ENCODE data around the gene PDCD6IP.
A peak's percentile ranks its signal among the peaks of the same experiment; 100 is the strongest.
"Not testable (repeated sequence)": the region's sequence is repeated elsewhere in the genome, so short reads cannot be mapped to it uniquely, and the experiment has no call there.

The PDCD6IP gene

GRCh38 chr3:33848624-33849347 is 50.4 kb downstream of the PDCD6IP start:
- no peak for DNase-seq (ENCODE audit: low spot score)

GRCh38 chr3:33850599-33850998 is 52.2 kb downstream of the PDCD6IP start:
- not testable (repeated sequence) for DNase-seq (ENCODE audit: low spot score)

GRCh38 chr3:33855407-33855806 is 57.0 kb downstream of the PDCD6IP start:
- DNase-seq (ENCODE audit: low spot score), result not testable (repeated sequence)

GRCh38 chr3:33855884-33856546 is 57.6 kb downstream of the PDCD6IP start:
- DNase-seq (ENCODE audit: low spot score), result no peak

- not testable (repeated sequence) for DNase-seq (ENCODE audit: low spot score)
These were observed 59.3 kb downstream of the PDCD6IP start for GRCh38 chr3:33857701-33858100.

- no peak for DNase-seq (ENCODE audit: low spot score)
These were observed 59.7 kb downstream of the PDCD6IP start for GRCh38 chr3:33858131-33858530.

GRCh38 chr3:33860373-33861050 is 62.1 kb downstream of the PDCD6IP start:
- no peak for DNase-seq (ENCODE audit: low spot score)

GRCh38 chr3:33865133-33865532 is 66.7 kb downstream of the PDCD6IP start:
- no peak for DNase-seq (ENCODE audit: low spot score)

GRCh38 chr3:33868309-33868708 is 69.9 kb downstream of the PDCD6IP start:
- DNase-seq (ENCODE audit: low spot score), result no peak

GRCh38 chr3:33869977-33870376 is 71.5 kb downstream of the PDCD6IP start:
- DNase-seq (ENCODE audit: low spot score), result no peak

- no peak for DNase-seq (ENCODE audit: low spot score)
These were observed 76.4 kb downstream of the PDCD6IP start for GRCh38 chr3:33874815-33875214.

- DNase-seq (ENCODE audit: low spot score), result no peak
These were observed 77.2 kb downstream of the PDCD6IP start for GRCh38 chr3:33875680-33876079.

- DNase-seq (ENCODE audit: low spot score), result no peak
These were observed 78.8 kb downstream of the PDCD6IP start for GRCh38 chr3:33877187-33877586.

- DNase-seq (ENCODE audit: low spot score), result no peak
These were observed 81.1 kb downstream of the PDCD6IP start for GRCh38 chr3:33879540-33879939.

GRCh38 chr3:33881156-33882064 is 83.0 kb downstream of the PDCD6IP start:
- no peak for DNase-seq (ENCODE audit: low spot score)

GRCh38 chr3:33882296-33882695 is 83.9 kb downstream of the PDCD6IP start:
- no peak for DNase-seq (ENCODE audit: low spot score)

- no peak for DNase-seq (ENCODE audit: low spot score)
These were observed 85.1 kb downstream of the PDCD6IP start for GRCh38 chr3:33883538-33883950.

- DNase-seq (ENCODE audit: low spot score), result peak; percentile 20
These were observed 85.6 kb downstream of the PDCD6IP start for GRCh38 chr3:33883951-33884561.

- DNase-seq (ENCODE audit: low spot score), result no peak
These were observed 86.3 kb downstream of the PDCD6IP start for GRCh38 chr3:33884701-33885100.

GRCh38 chr3:33885496-33885895 is 87.1 kb downstream of the PDCD6IP start:
- DNase-seq (ENCODE audit: low spot score), result no peak

- no peak for DNase-seq (ENCODE audit: low spot score)
These were observed 87.6 kb downstream of the PDCD6IP start for GRCh38 chr3:33886015-33886414.

- no peak for DNase-seq (ENCODE audit: low spot score)
These were observed 89.0 kb downstream of the PDCD6IP start for GRCh38 chr3:33887478-33887877.
